Activated B cell treated with CpG ODN at 0.5 μM for 24 hours (primary cell): ENCODE results near the gene ATN1. TPM values are rescaled to one million over a fixed set of nuclear protein-coding genes. Genes with fewer than 3 reads are reported as not detected.

Experiments used
- ATAC-seq: fragments of 200-7000 bp; cut with Tn5 transposase; one replicate; pipeline ENCODE4 v1.10.0; 2021; ENCODE audit warnings: low read depth, mild to moderate bottlenecking, moderate library complexity
- CTCF ChIA-PET: fragments of 350-600 bp; sonication (Branson Sonifier 250); formaldehyde crosslinking; loops from one replicate; lab custom pipeline; 2021; ENCODE audit warnings: antibody characterized with exemption; lab: Charles Lee
- POLR2A ChIA-PET: fragments of 350-600 bp; sonication (Branson Sonifier 250); formaldehyde crosslinking; loops from one replicate; lab custom pipeline; 2021; ENCODE audit warnings: antibody characterized with exemption; lab: Charles Lee
- DNase-seq: peaks from one replicate; pipeline ENCODE4 v3.0.0; 2022
- H3K27ac Mint-ChIP-seq: one replicate; pipeline ENCODE4 v1.8.0; 2020; ENCODE audit warnings: mixed read lengths
- H3K27me3 Mint-ChIP-seq: one replicate; pipeline ENCODE4 v1.8.0; 2021; ENCODE audit warnings: mixed read lengths
- H3K36me3 Mint-ChIP-seq: one replicate; pipeline ENCODE4 v1.8.0; 2021; ENCODE audit warnings: low read depth, mixed read lengths
- H3K4me1 Mint-ChIP-seq: one replicate; pipeline ENCODE4 v1.8.0; 2021; ENCODE audit warnings: mixed read lengths
- H3K4me3 Mint-ChIP-seq: one replicate; pipeline ENCODE4 v1.8.0; 2020; ENCODE audit warnings: mild to moderate bottlenecking, mixed read lengths
- H3K9me3 Mint-ChIP-seq: one replicate; pipeline ENCODE4 v1.8.0; 2020; ENCODE audit warnings: mixed read lengths
- intact Hi-C: fragments of 100-400 bp; cut with micrococcal nuclease; formaldehyde crosslinking; loops from one replicate; pipeline ENCODE4 v1.15.1; 2024
- total RNA-seq: library from RNA; stranded (reverse); gene quantifications from 2 replicates; pipeline ENCODE4 v1.2.3, GENCODE V29; 2022
- TF ChIP-seq, protein P1 (sequence below): fragments of 200-600 bp; IDR thresholded peaks from one replicate; pipeline ENCODE4 v1.8.0; 2022; ENCODE audit warnings: antibody characterized with exemption, mild to moderate bottlenecking

The ATN1 gene
- total RNA-seq, 1 donor from 2014 or later = 50.9 TPM

DNA sequence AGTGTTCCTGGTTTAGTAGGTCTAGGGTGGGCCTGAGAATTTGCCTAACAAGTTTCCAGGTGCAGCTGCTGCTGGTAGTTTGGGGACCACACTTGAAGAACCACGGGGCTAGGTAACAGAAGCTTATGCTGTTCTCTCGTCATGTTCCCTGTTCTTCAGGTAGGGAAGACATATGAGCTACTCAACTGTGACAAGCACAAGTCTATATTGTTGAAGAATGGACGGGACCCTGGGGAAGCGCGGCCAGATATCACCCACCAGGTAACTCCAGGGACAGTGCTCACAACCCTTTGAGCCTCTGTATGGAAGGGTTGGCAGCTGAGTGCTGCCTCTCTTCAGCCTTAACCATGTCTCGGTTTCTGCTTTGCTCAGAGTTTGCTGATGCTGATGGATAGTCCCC lies 46.4 kb downstream of the ATN1 start:
- Mint-ChIP-seq H3K36me3 (peaks cover 82% of the 10 kb centered on the region), H3K9me3 (no peaks in the 10 kb centered on the region), H3K4me3 (no peak overlapping the region), H3K27ac (no peak overlapping the region), H3K27me3 (no peaks in the 10 kb centered on the region), H3K4me1 (peaks cover 32% of the 10 kb centered on the region)
- TF ChIP-seq, protein P1, sequence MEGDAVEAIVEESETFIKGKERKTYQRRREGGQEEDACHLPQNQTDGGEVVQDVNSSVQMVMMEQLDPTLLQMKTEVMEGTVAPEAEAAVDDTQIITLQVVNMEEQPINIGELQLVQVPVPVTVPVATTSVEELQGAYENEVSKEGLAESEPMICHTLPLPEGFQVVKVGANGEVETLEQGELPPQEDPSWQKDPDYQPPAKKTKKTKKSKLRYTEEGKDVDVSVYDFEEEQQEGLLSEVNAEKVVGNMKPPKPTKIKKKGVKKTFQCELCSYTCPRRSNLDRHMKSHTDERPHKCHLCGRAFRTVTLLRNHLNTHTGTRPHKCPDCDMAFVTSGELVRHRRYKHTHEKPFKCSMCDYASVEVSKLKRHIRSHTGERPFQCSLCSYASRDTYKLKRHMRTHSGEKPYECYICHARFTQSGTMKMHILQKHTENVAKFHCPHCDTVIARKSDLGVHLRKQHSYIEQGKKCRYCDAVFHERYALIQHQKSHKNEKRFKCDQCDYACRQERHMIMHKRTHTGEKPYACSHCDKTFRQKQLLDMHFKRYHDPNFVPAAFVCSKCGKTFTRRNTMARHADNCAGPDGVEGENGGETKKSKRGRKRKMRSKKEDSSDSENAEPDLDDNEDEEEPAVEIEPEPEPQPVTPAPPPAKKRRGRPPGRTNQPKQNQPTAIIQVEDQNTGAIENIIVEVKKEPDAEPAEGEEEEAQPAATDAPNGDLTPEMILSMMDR = no peak
- intact Hi-C loops = loop anchor here (5.0 kb wide), 1 partner anchor 367 kb away; the partner anchor contains the start of gene CHD4
- DNase-seq (no peak), ATAC-seq (no peak)
- ChIA-PET CTCF (interaction anchor here (1.2 kb wide), 1 partner anchor 139 kb away, joined by 3 read pairs; no protein-coding TSS in a partner anchor), POLR2A (interaction anchor here (0.6 to 3.8 kb wide), 2 partner anchors 30 to 485 kb away, joined by 3 to 19 read pairs; partner anchors contain the start of genes C12orf57 and RNU7-1)

DNA sequence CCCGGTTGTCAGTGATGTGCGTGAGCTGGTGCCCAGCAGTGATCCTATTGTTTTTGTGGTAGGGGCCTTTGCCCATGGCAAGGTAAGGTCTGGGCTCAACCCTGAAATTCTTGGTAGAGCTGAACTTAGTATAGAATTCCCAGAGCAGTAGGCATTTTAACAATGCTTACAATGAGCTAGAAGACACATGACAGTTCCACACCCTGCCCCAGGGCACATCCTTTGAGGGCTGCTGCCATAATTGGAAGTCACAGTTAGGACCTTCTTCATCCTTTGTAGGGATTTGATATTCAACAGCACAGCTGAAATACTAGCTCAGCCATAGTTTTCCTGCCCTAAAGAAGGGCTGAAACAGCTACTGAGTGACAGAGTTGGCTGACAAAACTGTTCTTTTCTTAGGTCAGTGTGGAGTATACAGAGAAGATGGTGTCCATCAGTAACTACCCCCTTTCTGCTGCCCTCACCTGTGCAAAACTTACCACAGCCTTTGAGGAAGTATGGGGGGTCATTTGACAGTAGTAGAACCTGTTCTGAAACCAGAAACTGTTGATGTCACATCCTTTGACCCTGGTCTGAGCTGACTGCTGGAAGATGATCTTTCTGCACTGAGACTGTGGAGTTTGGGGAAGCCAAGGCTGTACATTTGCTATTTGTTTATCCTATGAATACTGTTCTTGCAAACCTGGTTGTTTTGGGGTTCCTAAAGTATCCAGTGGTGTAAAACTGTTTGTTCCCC lies 47.7 kb downstream of the ATN1 start:
- Mint-ChIP-seq H3K4me3 (no peak overlapping the region), H3K27me3 (no peaks in the 10 kb centered on the region), H3K4me1 (peaks cover 23% of the 10 kb centered on the region), H3K9me3 (no peaks in the 10 kb centered on the region), H3K27ac (no peak overlapping the region), H3K36me3 (peaks cover 87% of the 10 kb centered on the region)
- CTCF ChIA-PET = interaction anchor here (0.8 to 1.0 kb wide), 2 partner anchors 31 to 38 kb away, joined by 3 read pairs; partner anchors contain the start of gene C12orf57
- DNase-seq (no peak), ATAC-seq (no peak)
- TF ChIP-seq, protein P1 = no peak
- POLR2A ChIA-PET = interaction anchor here (1.1 to 3.8 kb wide), 2 partner anchors 10 to 31 kb away, joined by 3 to 19 read pairs; partner anchors contain the start of genes C12orf57 and RNU7-1
- intact Hi-C loops = no loop called here

DNA sequence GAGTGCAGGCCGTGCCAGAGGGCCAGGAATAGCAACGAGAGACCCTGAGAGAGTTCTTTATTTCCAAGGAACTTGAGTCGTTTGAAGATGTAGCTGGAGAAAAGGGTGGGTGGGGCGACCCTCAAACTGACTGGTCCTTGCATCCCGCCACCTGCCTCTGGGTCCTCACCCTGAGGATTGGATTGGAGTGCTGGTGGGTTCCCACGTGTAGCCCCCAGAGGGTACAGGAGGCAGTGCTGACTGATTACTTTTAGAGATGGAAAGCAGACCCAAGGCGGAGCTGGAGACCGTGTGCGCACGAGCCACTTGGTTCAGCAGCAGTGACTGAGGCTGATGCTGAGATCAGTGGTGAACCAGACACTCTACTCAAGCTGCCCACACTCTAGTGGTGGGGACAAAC lies 49.9 kb downstream of the ATN1 start:
- TF ChIP-seq, protein P1 = no peak
- no peak overlapping the region for H3K27ac Mint-ChIP-seq
- peaks cover 85% of the 10 kb centered on the region for H3K36me3 Mint-ChIP-seq
- CTCF ChIA-PET = no interaction called here
- H3K27me3 Mint-ChIP-seq = no peaks in the 10 kb centered on the region
- DNase-seq = no peak
- no peak for ATAC-seq
- POLR2A ChIA-PET = interaction anchor here (0.8 to 1.2 kb wide), 2 partner anchors 34 to 125 kb away, joined by 3 to 4 read pairs; partner anchors contain the start of genes C12orf57 and RNU7-1
- peaks cover 2% of the 10 kb centered on the region for H3K4me1 Mint-ChIP-seq
- intact Hi-C loops = no loop called here
- H3K4me3 Mint-ChIP-seq = no peak overlapping the region
- H3K9me3 Mint-ChIP-seq = no peaks in the 10 kb centered on the region

DNA sequence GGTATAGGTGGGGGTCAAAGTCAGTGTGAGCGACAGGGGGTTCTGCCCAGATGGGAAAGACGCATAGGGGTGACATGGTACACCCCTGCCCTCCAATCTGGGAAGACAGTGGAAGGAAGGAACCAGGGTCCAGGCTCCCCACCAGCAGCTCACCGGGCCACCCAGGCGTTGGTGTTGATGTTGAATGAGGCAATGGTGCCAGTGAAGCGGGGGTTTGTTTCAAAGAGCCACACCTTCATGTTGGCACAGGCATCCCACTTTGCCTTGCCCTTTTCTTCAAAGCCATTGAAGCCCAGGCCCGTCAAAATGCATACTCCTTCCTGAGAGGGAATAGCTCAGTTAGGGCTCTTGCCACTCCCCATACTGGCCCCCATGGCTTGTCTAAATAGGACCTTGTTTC lies 50.4 kb downstream of the ATN1 start:
- no peak overlapping the region for H3K27ac Mint-ChIP-seq
- TF ChIP-seq, protein P1 = no peak
- ChIA-PET POLR2A (interaction anchor here (0.8 to 1.5 kb wide), 4 partner anchors 34 to 126 kb away, joined by 3 to 4 read pairs (median 4); partner anchors contain the start of genes C12orf57 and RNU7-1), CTCF (no interaction called here)
- intact Hi-C loops = no loop called here
- ATAC-seq = no peak
- peaks cover 86% of the 10 kb centered on the region for H3K36me3 Mint-ChIP-seq
- H3K9me3 Mint-ChIP-seq = no peaks in the 10 kb centered on the region
- no peak for DNase-seq
- no peaks in the 10 kb centered on the region for H3K27me3 Mint-ChIP-seq
- no peaks in the 10 kb centered on the region for H3K4me1 Mint-ChIP-seq
- H3K4me3 Mint-ChIP-seq = no peak overlapping the region

DNA sequence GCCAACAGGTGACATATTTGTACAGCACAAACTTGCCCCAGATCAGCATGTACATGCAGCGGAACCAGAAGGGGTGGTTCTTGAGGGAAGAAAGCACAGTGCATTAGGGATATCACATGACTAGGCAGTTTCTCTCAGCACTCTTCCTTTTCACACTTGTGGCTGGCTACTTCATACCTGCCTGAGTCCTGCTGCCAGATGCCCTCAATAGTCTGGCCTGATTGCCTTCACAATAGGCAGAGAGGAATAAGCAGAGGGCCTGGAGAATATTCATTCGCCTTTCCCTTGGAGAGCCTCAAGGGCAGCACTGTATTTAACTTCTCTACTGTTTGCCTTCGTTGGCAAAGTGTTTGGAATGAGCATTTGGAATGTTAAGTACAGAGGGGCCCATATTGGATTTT lies 50.9 kb downstream of the ATN1 start:
- Mint-ChIP-seq H3K27ac (no peak overlapping the region), H3K27me3 (no peaks in the 10 kb centered on the region), H3K9me3 (no peaks in the 10 kb centered on the region), H3K4me1 (no peaks in the 10 kb centered on the region), H3K36me3 (peaks cover 88% of the 10 kb centered on the region), H3K4me3 (no peak overlapping the region)
- ChIA-PET CTCF (no interaction called here), POLR2A (interaction anchor here (1.2 to 1.5 kb wide), 3 partner anchors 35 to 126 kb away, joined by 3 to 4 read pairs (median 3); partner anchors contain the start of genes C12orf57 and RNU7-1)
- no peak for ATAC-seq
- intact Hi-C loops = no loop called here
- TF ChIP-seq, protein P1 = no peak
- DNase-seq = no peak
